ENCODE data around the gene NAE1. TPM values are rescaled to one million over a fixed set of nuclear protein-coding genes. Genes with fewer than 3 reads are reported as not detected.

The NAE1 gene
- total and polyA plus RNA-seq, 2 donors (not counting 1 experiment from before 2014, with no cell fraction given): 47.4 to 59.7 TPM

DNA sequence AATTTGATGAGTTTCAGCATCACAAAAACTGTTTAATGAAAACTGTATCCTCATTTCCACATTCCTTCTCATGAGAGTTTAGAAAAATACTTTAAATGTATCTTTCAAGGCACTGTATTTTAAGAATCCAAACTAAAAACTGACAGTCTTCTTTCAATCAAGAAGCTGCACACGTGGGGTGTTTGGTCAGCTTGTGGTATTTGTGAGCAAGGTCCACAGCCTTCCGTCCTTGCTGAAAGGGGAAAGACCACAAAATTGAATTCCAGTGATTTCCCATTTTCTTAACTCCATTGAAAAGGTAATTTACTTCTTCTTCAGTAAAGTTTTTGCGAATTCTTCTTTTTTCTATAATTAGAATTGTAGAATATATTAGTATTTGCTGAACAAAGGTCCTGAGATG is 76.0 kb downstream of the NAE1 start:
- peaks cover 5% of the 10 kb centered on the region for H3K4me1 ChIP-seq (ENCODE audit: control insufficient read depth, extremely low read depth, insufficient read depth, low read length)
- no peaks in the 10 kb centered on the region for H3K9me3 ChIP-seq (ENCODE audit: control insufficient read depth, insufficient read depth, low read depth, low read length)
- no peak overlapping the region for H3K4me2 ChIP-seq (ENCODE audit: extremely low read depth, insufficient read depth, low read length)
- TF ChIP-seq EZH2 (IDR thresholded peaks at IDR 0.05; ENCODE audit: low read length, missing control alignments): no peak
- TF ChIP-seq, protein P1, sequence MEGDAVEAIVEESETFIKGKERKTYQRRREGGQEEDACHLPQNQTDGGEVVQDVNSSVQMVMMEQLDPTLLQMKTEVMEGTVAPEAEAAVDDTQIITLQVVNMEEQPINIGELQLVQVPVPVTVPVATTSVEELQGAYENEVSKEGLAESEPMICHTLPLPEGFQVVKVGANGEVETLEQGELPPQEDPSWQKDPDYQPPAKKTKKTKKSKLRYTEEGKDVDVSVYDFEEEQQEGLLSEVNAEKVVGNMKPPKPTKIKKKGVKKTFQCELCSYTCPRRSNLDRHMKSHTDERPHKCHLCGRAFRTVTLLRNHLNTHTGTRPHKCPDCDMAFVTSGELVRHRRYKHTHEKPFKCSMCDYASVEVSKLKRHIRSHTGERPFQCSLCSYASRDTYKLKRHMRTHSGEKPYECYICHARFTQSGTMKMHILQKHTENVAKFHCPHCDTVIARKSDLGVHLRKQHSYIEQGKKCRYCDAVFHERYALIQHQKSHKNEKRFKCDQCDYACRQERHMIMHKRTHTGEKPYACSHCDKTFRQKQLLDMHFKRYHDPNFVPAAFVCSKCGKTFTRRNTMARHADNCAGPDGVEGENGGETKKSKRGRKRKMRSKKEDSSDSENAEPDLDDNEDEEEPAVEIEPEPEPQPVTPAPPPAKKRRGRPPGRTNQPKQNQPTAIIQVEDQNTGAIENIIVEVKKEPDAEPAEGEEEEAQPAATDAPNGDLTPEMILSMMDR (conservative IDR thresholded peaks at IDR 0.05 in 1 of 2, IDR thresholded peaks at IDR 0.05 in 1 of 2; ENCODE audit: low read depth in 1 of 2, low read length in 2 of 2): no peak
- H3K4me3 ChIP-seq (replicated peaks in 1 of 4; ENCODE audit: control extremely low read depth in 1 of 4, insufficient read depth in 1 of 4, low read depth in 3 of 4, low read length in 4 of 4): no peak overlapping the region
- peaks cover 16% of the 10 kb centered on the region for H3K79me2 ChIP-seq (ENCODE audit: control insufficient read depth, insufficient read depth, low read length)
- no peaks in the 10 kb centered on the region for H3K27me3 ChIP-seq (ENCODE audit: control insufficient read depth, insufficient read depth, low read length)
- no peak overlapping the region for H3K9ac ChIP-seq (ENCODE audit: insufficient read depth, low read length)
- H3K36me3 ChIP-seq (ENCODE audit: control insufficient read depth, insufficient read depth, low read length): no peaks in the 10 kb centered on the region
- no peak overlapping the region for H2AFZ ChIP-seq (ENCODE audit: low read length)
- no peaks in the 10 kb centered on the region for H4K20me1 ChIP-seq (ENCODE audit: control insufficient read depth, extremely low read depth, insufficient read depth, low read length)
- no peak overlapping the region for H3K27ac ChIP-seq (ENCODE audit: insufficient read depth, low read length)
- no peak for DNase-seq (ENCODE audit: low read depth in 2 of 2)

DNA sequence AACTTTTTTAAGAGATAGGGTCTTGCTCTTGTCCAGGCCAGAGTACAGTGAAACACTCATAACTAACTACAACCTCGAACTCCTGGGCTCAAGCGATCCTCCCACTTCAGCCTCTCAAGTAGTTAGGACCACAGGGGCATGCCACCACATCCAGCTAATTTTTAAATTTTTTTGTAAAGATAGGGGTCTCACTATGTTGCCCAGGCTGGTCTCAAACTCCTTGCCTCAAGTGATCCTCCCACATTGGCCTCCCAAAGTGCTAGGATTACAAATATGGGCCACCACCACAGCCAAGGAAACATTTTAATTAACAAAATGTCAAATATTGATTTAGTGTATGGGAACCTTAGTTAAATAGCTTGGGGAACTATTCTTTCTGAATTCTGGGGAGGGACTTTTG is 76.6 kb downstream of the NAE1 start:
- no peak for DNase-seq (ENCODE audit: low read depth in 2 of 2)
- Histone ChIP-seq H3K27ac (ENCODE audit: insufficient read depth, low read length) (no peak overlapping the region), H3K27me3 (ENCODE audit: control insufficient read depth, insufficient read depth, low read length) (no peaks in the 10 kb centered on the region), H3K4me1 (ENCODE audit: control insufficient read depth, extremely low read depth, insufficient read depth, low read length) (peaks cover 5% of the 10 kb centered on the region), H3K9me3 (ENCODE audit: control insufficient read depth, insufficient read depth, low read depth, low read length) (no peaks in the 10 kb centered on the region), H4K20me1 (ENCODE audit: control insufficient read depth, extremely low read depth, insufficient read depth, low read length) (no peaks in the 10 kb centered on the region), H3K79me2 (ENCODE audit: control insufficient read depth, insufficient read depth, low read length) (peaks cover 22% of the 10 kb centered on the region), H3K4me3 (replicated peaks in 1 of 4; ENCODE audit: control extremely low read depth in 1 of 4, insufficient read depth in 1 of 4, low read depth in 3 of 4, low read length in 4 of 4) (no peak overlapping the region), H3K9ac (ENCODE audit: insufficient read depth, low read length) (no peak overlapping the region), H3K36me3 (ENCODE audit: control insufficient read depth, insufficient read depth, low read length) (no peaks in the 10 kb centered on the region), H3K4me2 (ENCODE audit: extremely low read depth, insufficient read depth, low read length) (no peak overlapping the region), H2AFZ (ENCODE audit: low read length) (no peak overlapping the region)
- TF ChIP-seq, protein P1 (conservative IDR thresholded peaks at IDR 0.05 in 1 of 2, IDR thresholded peaks at IDR 0.05 in 1 of 2; ENCODE audit: low read depth in 1 of 2, low read length in 2 of 2): no peak
- no peak for TF ChIP-seq EZH2 (IDR thresholded peaks at IDR 0.05; ENCODE audit: low read length, missing control alignments)

DNA sequence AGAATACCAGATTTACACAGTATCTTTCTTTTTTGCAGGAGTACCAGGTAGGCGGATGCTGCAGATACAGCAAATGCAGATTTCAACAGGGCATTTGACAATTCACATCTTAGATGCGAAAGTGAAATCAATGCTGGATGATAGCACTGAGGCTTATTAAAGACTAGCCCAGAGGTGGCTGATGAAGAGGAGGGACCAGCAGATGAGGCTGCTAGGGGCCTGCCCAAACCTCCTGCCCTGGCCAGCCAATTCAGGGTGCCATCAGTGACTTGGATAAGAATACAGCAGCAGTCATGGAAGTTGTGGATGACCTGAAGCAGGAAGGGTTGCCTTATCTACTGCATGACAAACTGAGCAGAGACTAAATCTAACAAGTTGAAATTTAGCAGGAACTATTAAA is 77.8 kb downstream of the NAE1 start:
- H3K4me3 ChIP-seq (replicated peaks in 1 of 4; ENCODE audit: control extremely low read depth in 1 of 4, insufficient read depth in 1 of 4, low read depth in 3 of 4, low read length in 4 of 4): no peak overlapping the region
- no peak overlapping the region for H3K4me2 ChIP-seq (ENCODE audit: extremely low read depth, insufficient read depth, low read length)
- TF ChIP-seq, protein P1 (conservative IDR thresholded peaks at IDR 0.05 in 1 of 2, IDR thresholded peaks at IDR 0.05 in 1 of 2; ENCODE audit: low read depth in 1 of 2, low read length in 2 of 2): no peak
- no peak for TF ChIP-seq EZH2 (IDR thresholded peaks at IDR 0.05; ENCODE audit: low read length, missing control alignments)
- H3K27me3 ChIP-seq (ENCODE audit: control insufficient read depth, insufficient read depth, low read length): no peaks in the 10 kb centered on the region
- H3K79me2 ChIP-seq (ENCODE audit: control insufficient read depth, insufficient read depth, low read length): peaks cover 32% of the 10 kb centered on the region
- H3K4me1 ChIP-seq (ENCODE audit: control insufficient read depth, extremely low read depth, insufficient read depth, low read length): peaks cover 5% of the 10 kb centered on the region
- no peak overlapping the region for H3K27ac ChIP-seq (ENCODE audit: insufficient read depth, low read length)
- H4K20me1 ChIP-seq (ENCODE audit: control insufficient read depth, extremely low read depth, insufficient read depth, low read length): no peaks in the 10 kb centered on the region
- no peak for DNase-seq (ENCODE audit: low read depth in 2 of 2)
- H2AFZ ChIP-seq (ENCODE audit: low read length): no peak overlapping the region
- H3K36me3 ChIP-seq (ENCODE audit: control insufficient read depth, insufficient read depth, low read length): peaks cover 2% of the 10 kb centered on the region
- no peak overlapping the region for H3K9ac ChIP-seq (ENCODE audit: insufficient read depth, low read length)
- no peaks in the 10 kb centered on the region for H3K9me3 ChIP-seq (ENCODE audit: control insufficient read depth, insufficient read depth, low read depth, low read length)

Other genes starting within 250 kb of the NAE1 start
- 6.9 and 10.1 TPM in 2 replicates for gene CMTM3, start 226.3 kb downstream of the NAE1 start, total RNA-seq
- 14.9 and 18.6 TPM in 2 replicates for gene CMTM3, start 226.3 kb downstream of the NAE1 start, polyA plus RNA-seq
- 6.9 and 10.2 TPM in 2 replicates for gene CMTM4, start 134.2 kb downstream of the NAE1 start, total RNA-seq
- 6.9 and 12.8 TPM in 2 replicates for gene CMTM4, start 134.2 kb downstream of the NAE1 start, polyA plus RNA-seq
- 115 and 173 TPM in 2 replicates for gene DYNC1LI2, start 79.4 kb downstream of the NAE1 start, total RNA-seq
- gene DYNC1LI2, start 79.4 kb downstream of the NAE1 start, polyA plus RNA-seq: 78.5 and 83.3 TPM in 2 replicates
- under 0.01 and 0.17 TPM in 2 replicates for gene TERB1, start 29.4 kb downstream of the NAE1 start, total RNA-seq
- gene TERB1, start 29.4 kb downstream of the NAE1 start, polyA plus RNA-seq: not detected in 2 replicates
- not detected in 2 replicates for gene CA7, start 13.4 kb upstream of the NAE1 start, total RNA-seq
- not detected in 2 replicates for gene CA7, start 13.4 kb upstream of the NAE1 start, polyA plus RNA-seq
- gene PDP2, start 49.5 kb upstream of the NAE1 start, total RNA-seq: 7.7 and 11.6 TPM in 2 replicates
- 10.6 and 10.9 TPM in 2 replicates for gene PDP2, start 49.5 kb upstream of the NAE1 start, polyA plus RNA-seq
- not detected in 2 replicates for gene CDH16, start 87.9 kb upstream of the NAE1 start, total RNA-seq
- not detected in 2 replicates for gene CDH16, start 87.9 kb upstream of the NAE1 start, polyA plus RNA-seq
- 41.1 and 83.7 TPM in 2 replicates for gene RRAD, start 94.6 kb upstream of the NAE1 start, total RNA-seq
- gene RRAD, start 94.6 kb upstream of the NAE1 start, polyA plus RNA-seq: 7.8 and 11.6 TPM in 2 replicates
- gene CIAO2B, start 103.4 kb upstream of the NAE1 start, total RNA-seq: 188 and 217 TPM in 2 replicates
- 115 and 138 TPM in 2 replicates for gene CIAO2B, start 103.4 kb upstream of the NAE1 start, polyA plus RNA-seq
- gene CES2, start 104.5 kb upstream of the NAE1 start, total RNA-seq: 38.0 and 47.6 TPM in 2 replicates
- gene CES2, start 104.5 kb upstream of the NAE1 start, polyA plus RNA-seq: 22.9 and 26.9 TPM in 2 replicates
- 0.77 and 1.3 TPM in 2 replicates for gene CES3, start 130.3 kb upstream of the NAE1 start, total RNA-seq
- 0.01 and 0.07 TPM in 2 replicates for gene CES3, start 130.3 kb upstream of the NAE1 start, polyA plus RNA-seq
- 2.1 TPM in 2 replicates for gene CES4A, start 157.6 kb upstream of the NAE1 start, total RNA-seq
- gene CES4A, start 157.6 kb upstream of the NAE1 start, polyA plus RNA-seq: 1.3 and 2.3 TPM in 2 replicates
- gene CBFB, start 198.2 kb upstream of the NAE1 start, total RNA-seq: 51.7 and 63.7 TPM in 2 replicates
- gene CBFB, start 198.2 kb upstream of the NAE1 start, polyA plus RNA-seq: 64.1 and 100 TPM in 2 replicates